HepG2 (cell line): ENCODE data around the gene ZBTB7B. TPM values are rescaled to one million over a fixed set of nuclear protein-coding genes. Genes with fewer than 3 reads are reported as not detected.

Source experiments
- ARID4A ChIP-seq: sonication (generic); formaldehyde crosslinking; IDR thresholded peaks from 2 replicates; pipeline ENCODE4 v1.5.0; 2020; ENCODE audit warnings: mild to moderate bottlenecking, missing genetic modification reagents, borderline replicate concordance
- DPF2 ChIP-seq: sonication (generic); formaldehyde crosslinking; IDR thresholded peaks from 2 replicates; pipeline ENCODE4 v1.4.0; 2020; ENCODE audit warnings: mild to moderate bottlenecking, low read depth, missing genetic modification reagents, borderline replicate concordance
- DR1 ChIP-seq: sonication (generic); formaldehyde crosslinking; IDR thresholded peaks from 2 replicates; pipeline ENCODE4 v1.8.0; 2021; ENCODE audit warnings: mild to moderate bottlenecking, missing genetic modification reagents, inconsistent platforms
- FOSL1 ChIP-seq: sonication (generic); formaldehyde crosslinking; IDR thresholded peaks from 2 replicates; pipeline ENCODE4 v1.9.0; 2021; ENCODE audit warnings: missing genetic modification reagents, borderline replicate concordance
- HIC2 ChIP-seq: sonication (generic); formaldehyde crosslinking; IDR thresholded peaks from 2 replicates; pipeline ENCODE4 v1.9.0; 2022; ENCODE audit warnings: low read depth, missing genetic modification reagents
- IRF2 ChIP-seq: IDR thresholded peaks from 2 replicates; pipeline ENCODE4 v1.6.1; 2018; ENCODE audit warnings: missing genetic modification reagents, missing compliant biosample characterization
- KDM1A ChIP-seq: IDR thresholded peaks from 2 replicates; pipeline ENCODE4 v1.6.1; 2016; ENCODE audit warnings: missing compliant biosample characterization
- MXI1 ChIP-seq: IDR thresholded peaks from 3 replicates; pipeline ENCODE4 v1.6.1; 2012; ENCODE audit warnings: low read depth, low read length, inconsistent platforms, borderline replicate concordance
- PCBP2 ChIP-seq: fragments of 200-400 bp; formaldehyde crosslinking; optimal IDR thresholded peaks from 2 replicates; pipeline ENCODE3; 2018; ENCODE audit warnings: low read length, low read depth; ENCODE audit not compliant: poor library complexity, severe bottlenecking
- RARA ChIP-seq: IDR thresholded peaks from 2 replicates; pipeline ENCODE4 v1.6.1; 2016; ENCODE audit warnings: missing genetic modification reagents, missing compliant biosample characterization
- SP2 ChIP-seq: sonication (generic); formaldehyde crosslinking; IDR thresholded peaks from 2 replicates; pipeline ENCODE4 v1.5.1; 2020; ENCODE audit warnings: mild to moderate bottlenecking, missing genetic modification reagents
- TBX3 ChIP-seq: fragments of 450-650 bp; IDR thresholded peaks from 2 replicates; pipeline ENCODE4 v1.6.1; 2017; ENCODE audit warnings: antibody characterized with exemption, mild to moderate bottlenecking, inconsistent platforms, borderline replicate concordance
- WIZ ChIP-seq: sonication (generic); formaldehyde crosslinking; IDR thresholded peaks from 2 replicates; pipeline ENCODE4 v1.5.1; 2020; ENCODE audit warnings: mild to moderate bottlenecking, missing genetic modification reagents
- ZNF280D ChIP-seq: sonication (generic); formaldehyde crosslinking; IDR thresholded peaks from 2 replicates; pipeline ENCODE4 v1.5.1; 2020; ENCODE audit warnings: mild to moderate bottlenecking, missing genetic modification reagents
- ZNF281 ChIP-seq: sonication (generic); formaldehyde crosslinking; IDR thresholded peaks from 2 replicates; pipeline ENCODE4 v1.4.0; 2020; ENCODE audit warnings: missing genetic modification reagents, borderline replicate concordance
- ZNF501 ChIP-seq: sonication (generic); formaldehyde crosslinking; IDR thresholded peaks from 2 replicates; pipeline ENCODE4 v1.5.1; 2020; ENCODE audit warnings: mild to moderate bottlenecking, moderate library complexity, missing genetic modification reagents
- ZNF660 ChIP-seq: sonication (generic); formaldehyde crosslinking; IDR thresholded peaks from 2 replicates; pipeline ENCODE4 v1.5.1; 2020; ENCODE audit warnings: mild to moderate bottlenecking, low read depth, missing genetic modification reagents, borderline replicate concordance
- polyA plus RNA-seq, 8 experiments: library from polyadenylated mRNA; depleted of rRNA in 3 of 8; stranded (reverse) in 7 of 8; unstranded in 1 of 8; fragments of >200 nt; fragmentation: Illumina TruSeq in 4 of 8; extraction: Trizol in 4 of 8; gene quantifications; 2 replicates each; pipeline versions ENCODE4 v1.2.1 to v1.2.3, GENCODE V29; 2011 to 2016; ENCODE audit warnings: low read depth in 4 of 8, missing spikeins in 1 of 8, mixed read lengths in 1 of 8; ENCODE audit not compliant: insufficient read depth in 1 of 8
- total RNA-seq, 5 experiments: library from RNA; depleted of rRNA; stranded (reverse); fragments of >200 nt; fragmentation: Illumina TruSeq; extraction: Trizol; gene quantifications; 2 replicates each; pipeline ENCODE4 v1.2.3, GENCODE V29; 2016; ENCODE audit warnings: low read depth in 1 of 5

The ZBTB7B gene
- total and polyA plus RNA-seq, 2 of the 13 experiments (the other 11 are each of a cell fraction or from before 2014, with no cell fraction given): 15.5 to 17.5 TPM

- no peak for TF ChIP-seq ARID4A
- no peak for TF ChIP-seq ZNF660
- no peak for TF ChIP-seq WIZ (CRISPR knock-in tag)
- TF ChIP-seq ZNF280D: no peak
- TF ChIP-seq TBX3: no peak
- no peak for TF ChIP-seq ZNF281
- no peak for TF ChIP-seq RARA
- TF ChIP-seq HIC2: peak; percentile 50; the same call in 1 of the 2 replicates
- TF ChIP-seq PCBP2: no peak
- TF ChIP-seq FOSL1 (CRISPR knock-in tag): no peak
- no peak for TF ChIP-seq DR1 (CRISPR knock-in tag)
- TF ChIP-seq KDM1A (CRISPR knock-in tag): peak; percentile 54; the same call in 1 of the 2 replicates
- no peak for TF ChIP-seq ZNF501 (CRISPR knock-in tag)
- no peak for TF ChIP-seq SP2 (CRISPR knock-in tag)
- TF ChIP-seq IRF2 (CRISPR knock-in tag): no peak
- peak; percentile 9; the same call in 1 of the 2 replicates for TF ChIP-seq DPF2 (CRISPR knock-in tag)
- TF ChIP-seq MXI1: peak; percentile 76; the same call in 2 of the 3 replicates
These were observed 47.4 kb upstream of the ZBTB7B start (continued) for GRCh38 chr1:154955039-154955717.
